Fibroblast of lung (primary cell): ENCODE measurements around the gene PIK3CB. TPM values are rescaled to one million over a fixed set of nuclear protein-coding genes. Genes with fewer than 3 reads are reported as not detected.

Experiments
- DNase-seq, 2 donors: peaks; one replicate each; pipeline versions ENCODE4 v3.0.0 to v3.0.0-alpha.2; 2010; ENCODE audit warnings: low read depth in 2 of 2
- H2AFZ ChIP-seq: 2 replicates; pipeline ENCODE4 v1.5.1; 2012; ENCODE audit warnings: low read length, control low read depth, inconsistent platforms
- H3K27ac ChIP-seq: 2 replicates; pipeline ENCODE4 v1.5.1; 2011; ENCODE audit warnings: low read length, control low read depth; ENCODE audit not compliant: insufficient read depth
- H3K27me3 ChIP-seq: 2 replicates; pipeline ENCODE4 v1.5.1; 2011; ENCODE audit warnings: mild to moderate bottlenecking, low read length; ENCODE audit not compliant: control insufficient read depth, insufficient read depth
- H3K36me3 ChIP-seq: 2 replicates; pipeline ENCODE4 v1.5.1; 2011; ENCODE audit warnings: low read length; ENCODE audit not compliant: control insufficient read depth, insufficient read depth
- H3K4me1 ChIP-seq: 2 replicates; pipeline ENCODE4 v1.5.1; 2011; ENCODE audit warnings: low read length; ENCODE audit not compliant: control insufficient read depth, insufficient read depth; ENCODE audit errors: extremely low read depth
- H3K4me2 ChIP-seq: 2 replicates; pipeline ENCODE4 v1.5.1; 2011; ENCODE audit warnings: low read length, control low read depth; ENCODE audit not compliant: insufficient read depth; ENCODE audit errors: extremely low read depth
- H3K4me3 ChIP-seq, 4 experiments: fragments of 200-600 bp in 1 of 4; sonication (generic) in 1 of 4; replicated peaks in 1 of 4; 2 replicates each; pipeline ENCODE4 v1.5.1; 2011 to 2016; ENCODE audit warnings: low read length in 4 of 4, low read depth in 3 of 4, mild to moderate bottlenecking in 3 of 4, control low read depth in 2 of 4, inconsistent platforms in 1 of 4, mixed read lengths in 1 of 4; ENCODE audit not compliant: insufficient read depth in 1 of 4; ENCODE audit errors: control extremely low read depth in 1 of 4
- H3K79me2 ChIP-seq: 2 replicates; pipeline ENCODE4 v1.5.1; 2012; ENCODE audit warnings: mild to moderate bottlenecking, low read length, inconsistent platforms; ENCODE audit not compliant: control insufficient read depth, insufficient read depth
- H3K9ac ChIP-seq: 2 replicates; pipeline ENCODE4 v1.5.1; 2011; ENCODE audit warnings: mild to moderate bottlenecking, low read length, control low read depth; ENCODE audit not compliant: insufficient read depth
- H3K9me3 ChIP-seq: 2 replicates; pipeline ENCODE4 v1.5.1; 2012; ENCODE audit warnings: low read depth, low read length; ENCODE audit not compliant: control insufficient read depth, insufficient read depth
- H4K20me1 ChIP-seq: 2 replicates; pipeline ENCODE4 v1.5.1; 2011; ENCODE audit warnings: low read length; ENCODE audit not compliant: control insufficient read depth, insufficient read depth; ENCODE audit errors: extremely low read depth
- CTCF ChIP-seq, 2 donors: IDR thresholded peaks in 1 of 2; conservative IDR thresholded peaks in 1 of 2; 1 replicate in 1 of 2; 2 replicates in 1 of 2; pipeline ENCODE4 v1.5.1; 2011 to 2012; ENCODE audit warnings: low read length in 2 of 2, control low read depth in 1 of 2, inconsistent platforms in 1 of 2, low read depth in 1 of 2, mild to moderate bottlenecking in 1 of 2
- EZH2 ChIP-seq: IDR thresholded peaks from 2 replicates; pipeline ENCODE4 v1.5.1; 2012; ENCODE audit warnings: low read length, control low read depth, mild to moderate bottlenecking; ENCODE audit errors: missing control alignments
- polyA plus RNA-seq, 2 donors: library from polyadenylated mRNA; depleted of rRNA in 1 of 2; stranded (reverse) in 1 of 2; unstranded in 1 of 2; fragments of >200 nt; gene quantifications; 2 replicates each; pipeline ENCODE4 v1.2.1, GENCODE V29; 2011 to 2012; ENCODE audit warnings: missing spikeins in 1 of 2
- total RNA-seq: library from RNA; depleted of rRNA; stranded (reverse); fragments of >200 nt; gene quantifications from 2 replicates; pipeline ENCODE4 v1.2.1, GENCODE V29; 2014

PIK3CB gene
- total and polyA plus RNA-seq, 2 donors (not counting 1 experiment from before 2014, with no cell fraction given), result 12.4 to 17.0 TPM

DNA sequence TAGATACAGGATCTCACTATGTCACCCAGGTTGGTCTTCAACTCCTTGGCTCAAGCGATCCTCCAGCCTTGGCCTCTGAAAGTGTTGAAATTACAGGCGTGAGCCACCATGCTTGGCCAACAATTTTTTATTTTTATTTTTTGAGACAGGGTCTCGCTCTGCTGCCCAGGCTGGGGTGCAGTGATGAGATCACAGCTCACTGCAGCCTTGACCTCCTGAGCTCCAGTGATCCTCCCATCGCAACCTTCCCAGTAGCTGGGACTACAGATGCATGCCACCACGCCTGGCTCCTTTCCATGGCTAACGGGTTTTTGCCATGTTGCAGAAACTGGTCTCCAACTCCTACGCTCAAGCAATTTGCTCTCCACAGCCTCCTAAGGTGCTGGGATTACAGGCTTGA is 20.2 kb upstream of the PIK3CB start:
- no peaks in the 10 kb centered on the region for H3K36me3 ChIP-seq
- no peak overlapping the region for H3K9ac ChIP-seq
- H3K4me1 ChIP-seq, result no peaks in the 10 kb centered on the region
- TF ChIP-seq EZH2 (no peak), CTCF (conservative IDR thresholded peaks at IDR 0.05 in 1 of 2, IDR thresholded peaks at IDR 0.05 in 1 of 2; ENCODE audit: low read depth in 1 of 2, low read length in 2 of 2) (no peak)
- H2AFZ ChIP-seq, result no peak overlapping the region
- no peaks in the 10 kb centered on the region for H3K79me2 ChIP-seq
- H3K4me2 ChIP-seq, result no peak overlapping the region
- no peaks in the 10 kb centered on the region for H3K27me3 ChIP-seq
- no peaks in the 10 kb centered on the region for H3K9me3 ChIP-seq
- no peak for DNase-seq
- no peaks in the 10 kb centered on the region for H4K20me1 ChIP-seq
- H3K4me3 ChIP-seq, result no peak overlapping the region
- no peak overlapping the region for H3K27ac ChIP-seq

DNA sequence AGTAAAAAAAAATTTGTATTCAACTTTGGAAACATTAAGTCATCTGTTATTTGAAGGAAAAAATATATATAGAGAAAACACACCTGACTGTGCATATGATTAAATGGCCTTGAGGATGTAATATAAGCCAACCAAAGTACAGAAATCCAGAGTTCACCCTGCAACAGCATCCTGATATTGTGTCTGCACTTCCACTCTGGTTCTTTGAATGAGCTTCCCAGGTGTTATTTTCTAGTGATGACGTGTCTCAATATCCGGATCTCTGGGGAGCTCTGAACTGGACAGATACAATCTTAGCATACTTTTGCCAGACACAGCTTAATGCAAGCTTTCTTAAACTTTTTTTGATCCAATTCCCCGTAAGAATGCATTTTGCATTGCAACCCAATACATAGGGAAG is 19.5 kb upstream of the PIK3CB start:
- no peak for DNase-seq
- no peak overlapping the region for H3K4me2 ChIP-seq
- no peaks in the 10 kb centered on the region for H4K20me1 ChIP-seq
- no peaks in the 10 kb centered on the region for H3K36me3 ChIP-seq
- no peak for TF ChIP-seq EZH2
- no peak for TF ChIP-seq CTCF (conservative IDR thresholded peaks at IDR 0.05 in 1 of 2, IDR thresholded peaks at IDR 0.05 in 1 of 2; ENCODE audit: low read depth in 1 of 2, low read length in 2 of 2)
- H3K79me2 ChIP-seq, result no peaks in the 10 kb centered on the region
- H3K4me1 ChIP-seq, result no peaks in the 10 kb centered on the region
- no peaks in the 10 kb centered on the region for H3K9me3 ChIP-seq
- no peaks in the 10 kb centered on the region for H3K27me3 ChIP-seq
- no peak overlapping the region for H2AFZ ChIP-seq
- no peak overlapping the region for H3K4me3 ChIP-seq
- H3K9ac ChIP-seq, result no peak overlapping the region
- no peak overlapping the region for H3K27ac ChIP-seq

- Histone ChIP-seq H3K4me1 (no peaks in the 10 kb centered on the region), H3K9ac (no peak overlapping the region), H3K36me3 (no peaks in the 10 kb centered on the region), H3K4me2 (no peak overlapping the region), H2AFZ (no peak overlapping the region), H3K27ac (no peak overlapping the region), H3K79me2 (no peaks in the 10 kb centered on the region), H3K9me3 (no peaks in the 10 kb centered on the region), H3K4me3 (no peak overlapping the region), H4K20me1 (no peaks in the 10 kb centered on the region), H3K27me3 (no peaks in the 10 kb centered on the region)
- peak; percentile 45 to 48 for DNase-seq
- no peak for TF ChIP-seq CTCF (conservative IDR thresholded peaks at IDR 0.05 in 1 of 2, IDR thresholded peaks at IDR 0.05 in 1 of 2; ENCODE audit: low read depth in 1 of 2, low read length in 2 of 2)
These were observed 15.4 kb upstream of the PIK3CB start for GRCh38 chr3:138850151-138850550.
